Naive thymus-derived CD4-positive, alpha-beta T cell (primary cell): Measurements from ENCODE around the gene CFAP97. TPM values are rescaled to one million over a fixed set of nuclear protein-coding genes. Genes with fewer than 3 reads are reported as not detected.

ENCODE experiments used
- ATAC-seq: fragments of 150-1000 bp; cut with Tn5 transposase; 2 replicates; pipeline ENCODE4 v1.10.0; 2021; ENCODE audit warnings: mild to moderate bottlenecking, moderate library complexity
- CTCF ChIA-PET: fragments of 350-600 bp; sonication (Branson Sonifier 250); formaldehyde crosslinking; loops from one replicate; lab custom pipeline; 2021; ENCODE audit warnings: antibody characterized with exemption; lab: Charles Lee
- POLR2A ChIA-PET: fragments of 350-600 bp; sonication (Branson Sonifier 250); formaldehyde crosslinking; loops from one replicate; lab custom pipeline; 2021; ENCODE audit warnings: antibody characterized with exemption, inconsistent platforms; lab: Charles Lee
- DNase-seq, 9 donors: peaks; one replicate each; pipeline versions ENCODE4 v3.0.0 to v3.0.0-alpha.2; 2020 to 2022; ENCODE audit warnings: mixed read lengths in 1 of 9
- H3K27ac ChIP-seq: one replicate; pipeline ENCODE4 v1.7.0; 2013; ENCODE audit warnings: mild to moderate bottlenecking, low read depth, low read length, moderate library complexity
- H3K27me3 ChIP-seq, 2 donors: one replicate each; pipeline ENCODE4 v1.7.0; 2013; ENCODE audit warnings: low read length in 2 of 2, mild to moderate bottlenecking in 2 of 2, moderate library complexity in 2 of 2; ENCODE audit not compliant: control insufficient read depth in 2 of 2, insufficient read depth in 2 of 2
- H3K36me3 ChIP-seq, 3 experiments: 1 replicate in 2 of 3; 2 replicates in 1 of 3; pipeline ENCODE4 v1.7.0; 2013; ENCODE audit warnings: low read length in 3 of 3, mild to moderate bottlenecking in 3 of 3, moderate library complexity in 1 of 3; ENCODE audit not compliant: insufficient read depth in 3 of 3, control insufficient read depth in 2 of 3
- H3K4me1 ChIP-seq, 2 donors: one replicate each; pipeline ENCODE4 v1.7.0; 2013; ENCODE audit warnings: low read length in 2 of 2, mild to moderate bottlenecking in 2 of 2, moderate library complexity in 1 of 2; ENCODE audit not compliant: control insufficient read depth in 2 of 2, insufficient read depth in 2 of 2
- H3K4me3 ChIP-seq: 2 replicates; pipeline ENCODE4 v1.7.0; 2013; ENCODE audit warnings: mild to moderate bottlenecking, low read length
- H3K9me3 ChIP-seq, 3 experiments: 1 replicate in 2 of 3; 2 replicates in 1 of 3; pipeline ENCODE4 v1.7.0; 2013; ENCODE audit warnings: low read length in 3 of 3; ENCODE audit not compliant: control insufficient read depth in 2 of 3
- H3K27ac Mint-ChIP-seq, 9 donors: one replicate each; pipeline ENCODE4 v1.8.0; 2020 to 2022; ENCODE audit warnings: mixed read lengths in 9 of 9, mild to moderate bottlenecking in 8 of 9, moderate library complexity in 5 of 9, inconsistent platforms in 2 of 9
- H3K27me3 Mint-ChIP-seq, 5 donors: one replicate each; pipeline ENCODE4 v1.8.0; 2021 to 2022; ENCODE audit warnings: mixed read lengths in 5 of 5, mild to moderate bottlenecking in 1 of 5
- H3K36me3 Mint-ChIP-seq, 5 donors: one replicate each; pipeline ENCODE4 v1.8.0; 2020 to 2022; ENCODE audit warnings: mixed read lengths in 5 of 5, mild to moderate bottlenecking in 3 of 5, inconsistent platforms in 1 of 5
- H3K4me1 Mint-ChIP-seq, 7 donors: one replicate each; pipeline ENCODE4 v1.8.0; 2020 to 2022; ENCODE audit warnings: mixed read lengths in 7 of 7, mild to moderate bottlenecking in 3 of 7, inconsistent platforms in 1 of 7
- H3K4me3 Mint-ChIP-seq, 10 donors: one replicate each; pipeline ENCODE4 v1.8.0; 2020 to 2022; ENCODE audit warnings: mild to moderate bottlenecking in 10 of 10, mixed read lengths in 10 of 10, moderate library complexity in 6 of 10, inconsistent platforms in 2 of 10
- H3K9me3 Mint-ChIP-seq, 11 donors: one replicate each; pipeline ENCODE4 v1.8.0; 2020 to 2022; ENCODE audit warnings: mixed read lengths in 11 of 11, mild to moderate bottlenecking in 4 of 11, inconsistent platforms in 1 of 11, moderate library complexity in 1 of 11
- intact Hi-C, 2 donors: fragments of 100-400 bp; cut with micrococcal nuclease; formaldehyde crosslinking; loops; one replicate each; pipeline ENCODE4 v1.15.1; 2023
- polyA plus RNA-seq, 2 donors: library from polyadenylated mRNA; unstranded; fragments of 300-500 nt; fragmentation: Illumina TruSeq; gene quantifications; one replicate each; pipeline ENCODE4 v1.2.3, GENCODE V29; 2021
- total RNA-seq, 6 experiments: library from RNA in 5 of 6; stranded (reverse) in 5 of 6; gene quantifications; 1 replicate in 5 of 6; 2 replicates in 1 of 6; pipeline ENCODE4 v1.2.3 and lab custom pipeline; 2021 to 2026

CFAP97 gene
- total and polyA plus RNA-seq, 7 experiments from 2014 or later = 23.6 to 103 (median 41.3) TPM

- Histone ChIP-seq H3K9me3 (no peaks in the 10 kb centered on the region), H3K27ac (no peak overlapping the region), H3K27me3 (no peaks in the 10 kb centered on the region), H3K36me3 (no peaks in the 10 kb centered on the region), H3K4me3 (no peak overlapping the region), H3K4me1 (no peaks in the 10 kb centered on the region)
- peaks cover 0 to 1% (median 0%) of the 10 kb centered on the region in 11 donors for H3K9me3 Mint-ChIP-seq
- ATAC-seq (no peak), DNase-seq (no peak)
- H3K27me3 Mint-ChIP-seq = no peaks in the 10 kb centered on the region
- ChIA-PET POLR2A (interaction anchor here (0.6 kb wide), 1 partner anchor 81 kb away, joined by 3 read pairs; no protein-coding TSS in a partner anchor), CTCF (no interaction called here)
- no peak overlapping the region for H3K4me3 Mint-ChIP-seq
- intact Hi-C loops = no loop called here
- H3K27ac Mint-ChIP-seq = peak overlapping the region in 1 of 9 donors; percentile 54
- peaks cover 5 to 51% (median 22%) of the 10 kb centered on the region in 7 donors for H3K4me1 Mint-ChIP-seq
- peaks cover 0 to 11% (median 7%) of the 10 kb centered on the region in 5 donors for H3K36me3 Mint-ChIP-seq
These were observed 14.5 kb upstream of the CFAP97 start for GRCh38 chr4:185218312-185218711.

DNA sequence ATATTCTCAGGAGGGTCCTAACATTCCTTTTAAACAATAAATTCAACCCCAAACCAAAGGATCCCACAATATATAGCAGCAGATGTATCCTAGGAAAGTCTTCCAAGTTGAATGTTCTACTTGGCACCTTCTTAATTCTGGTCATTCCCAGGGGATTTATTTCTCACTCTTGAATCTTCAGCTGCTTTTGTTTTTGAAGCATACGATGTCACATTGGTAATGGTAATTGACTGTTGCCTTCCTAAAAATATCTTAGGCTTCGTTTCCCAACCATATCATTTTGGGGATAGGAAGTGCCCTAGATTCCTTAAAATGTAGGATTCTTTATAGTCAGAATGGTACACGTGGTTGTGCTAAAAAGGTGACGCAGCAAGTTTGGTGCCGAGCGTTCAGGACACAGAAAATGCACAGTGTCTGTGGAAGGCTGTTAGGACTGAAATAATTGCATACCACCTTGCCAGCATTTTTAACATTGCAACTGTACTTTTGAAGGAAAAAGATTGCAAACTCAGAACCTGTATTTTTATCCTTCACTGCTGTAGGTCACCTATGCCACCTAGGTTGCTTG, 13.7 kb upstream of the CFAP97 start:
- Histone ChIP-seq H3K36me3 (no peaks in the 10 kb centered on the region), H3K4me1 (no peaks in the 10 kb centered on the region), H3K27ac (no peak overlapping the region), H3K9me3 (no peaks in the 10 kb centered on the region), H3K4me3 (no peak overlapping the region), H3K27me3 (no peaks in the 10 kb centered on the region)
- ChIA-PET CTCF (no interaction called here), POLR2A (interaction anchor here (0.5 to 0.6 kb wide), 2 partner anchors 56 to 170 kb away, joined by 3 to 7 read pairs; no protein-coding TSS in a partner anchor)
- peak overlapping the region in 1 of 9 donors; percentile 29 for H3K27ac Mint-ChIP-seq
- no peak for ATAC-seq
- no peaks in the 10 kb centered on the region for H3K9me3 Mint-ChIP-seq
- H3K4me3 Mint-ChIP-seq = no peak overlapping the region
- H3K4me1 Mint-ChIP-seq = peaks cover 5 to 52% (median 29%) of the 10 kb centered on the region in 7 donors
- intact Hi-C loops = no loop called here
- peaks cover 0 to 11% (median 7%) of the 10 kb centered on the region in 5 donors for H3K36me3 Mint-ChIP-seq
- no peak for DNase-seq
- H3K27me3 Mint-ChIP-seq = no peaks in the 10 kb centered on the region

- peaks cover 10 to 11% of the 10 kb centered on the region in 2 donors for H3K4me1 ChIP-seq
- no peak overlapping the region for H3K4me3 ChIP-seq
- peaks cover 12 to 60% (median 41%) of the 10 kb centered on the region in 7 donors for H3K4me1 Mint-ChIP-seq
- intact Hi-C loops = no loop called here
- H3K27me3 ChIP-seq = no peaks in the 10 kb centered on the region
- no peak for ATAC-seq
- no peak overlapping the region for H3K27ac ChIP-seq
- H3K9me3 ChIP-seq = no peaks in the 10 kb centered on the region
- ChIA-PET CTCF (no interaction called here), POLR2A (no interaction called here)
- no peaks in the 10 kb centered on the region for H3K36me3 ChIP-seq
- no peak overlapping the region for H3K27ac Mint-ChIP-seq
- peaks cover 0 to 6% (median 0%) of the 10 kb centered on the region in 5 donors for H3K36me3 Mint-ChIP-seq
- H3K4me3 Mint-ChIP-seq = no peak overlapping the region
- no peaks in the 10 kb centered on the region for H3K9me3 Mint-ChIP-seq
- DNase-seq = no peak
- peaks cover 0 to 8% (median 0%) of the 10 kb centered on the region in 5 donors for H3K27me3 Mint-ChIP-seq
These were observed 11.5 kb upstream of the CFAP97 start for GRCh38 chr4:185215261-185215660.

- no peak for ATAC-seq
- CTCF ChIA-PET = no interaction called here
- Histone ChIP-seq H3K36me3 (no peaks in the 10 kb centered on the region), H3K4me3 (no peak overlapping the region), H3K4me1 (peaks cover 12 to 13% of the 10 kb centered on the region in 2 donors), H3K27ac (no peak overlapping the region), H3K27me3 (no peaks in the 10 kb centered on the region), H3K9me3 (no peaks in the 10 kb centered on the region)
- peaks cover 0 to 6% (median 0%) of the 10 kb centered on the region in 5 donors for H3K36me3 Mint-ChIP-seq
- H3K9me3 Mint-ChIP-seq = no peaks in the 10 kb centered on the region
- intact Hi-C loops = loop anchor here (5.0 kb wide), 2 partner anchors 93 to 383 kb away; no protein-coding TSS in a partner anchor
- no peak overlapping the region for H3K4me3 Mint-ChIP-seq
- POLR2A ChIA-PET = no interaction called here
- peaks cover 16 to 57% (median 38%) of the 10 kb centered on the region in 7 donors for H3K4me1 Mint-ChIP-seq
- DNase-seq = no peak
- H3K27ac Mint-ChIP-seq = peak overlapping the region in 2 of 9 donors; percentile 42 to 45
- H3K27me3 Mint-ChIP-seq = peaks cover 0 to 9% (median 0%) of the 10 kb centered on the region in 5 donors
These were observed 10.1 kb upstream of the CFAP97 start for GRCh38 chr4:185213877-185214276.

DNA sequence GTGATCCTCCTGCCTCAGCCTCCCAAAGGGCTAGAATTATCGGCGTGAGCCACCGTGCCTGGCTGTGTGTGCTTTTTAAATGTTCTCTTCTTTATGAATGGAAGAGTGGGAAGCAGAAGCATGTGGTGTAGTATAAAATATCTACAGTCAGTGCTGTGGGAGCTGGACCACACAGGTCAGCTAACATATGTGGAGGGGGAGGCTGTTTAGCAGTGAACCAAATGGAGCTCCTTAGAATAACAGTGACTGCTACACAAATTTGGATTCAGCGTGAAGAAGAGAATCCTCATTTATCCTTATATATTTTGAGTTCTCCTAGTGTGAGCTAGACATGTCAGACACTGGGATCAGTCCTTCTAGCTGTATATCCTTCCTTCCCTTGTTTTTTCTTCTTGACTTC, 8.8 kb upstream of the CFAP97 start:
- ChIA-PET CTCF (interaction anchor here (0.7 kb wide), 1 partner anchor 47 kb away, joined by 3 read pairs; no protein-coding TSS in a partner anchor), POLR2A (interaction anchor here (0.6 kb wide), 1 partner anchor 41 kb away, joined by 9 read pairs; no protein-coding TSS in a partner anchor)
- H3K4me3 ChIP-seq = no peak overlapping the region
- Mint-ChIP-seq H3K36me3 (peaks cover 0 to 6% (median 0%) of the 10 kb centered on the region in 5 donors), H3K27me3 (peaks cover 0 to 15% (median 0%) of the 10 kb centered on the region in 5 donors), H3K4me1 (peaks cover 20 to 60% (median 40%) of the 10 kb centered on the region in 7 donors), H3K27ac (peak overlapping the region in 2 of 9 donors; percentile 1 to 15), H3K4me3 (peak overlapping the region in 1 of 10 donors; percentile 66), H3K9me3 (no peaks in the 10 kb centered on the region)
- DNase-seq (no peak), ATAC-seq (no peak)
- H3K27ac ChIP-seq = no peak overlapping the region
- H3K4me1 ChIP-seq = peaks cover 16 to 17% of the 10 kb centered on the region in 2 donors
- H3K27me3 ChIP-seq = no peaks in the 10 kb centered on the region
- intact Hi-C loops = loop anchor here (5.0 kb wide), 2 partner anchors 95 to 385 kb away; no protein-coding TSS in a partner anchor
- no peaks in the 10 kb centered on the region for H3K9me3 ChIP-seq
- H3K36me3 ChIP-seq = no peaks in the 10 kb centered on the region

GRCh38 chr4:185211641-185212040, 7.8 kb upstream of the CFAP97 start:
- DNase-seq (no peak), ATAC-seq (no peak)
- H3K27ac Mint-ChIP-seq = peak overlapping the region in 4 of 9 donors; percentile 2 to 71 (median 43)
- peaks cover 20 to 50% (median 36%) of the 10 kb centered on the region in 7 donors for H3K4me1 Mint-ChIP-seq
- Histone ChIP-seq H3K4me3 (no peak overlapping the region), H3K9me3 (no peaks in the 10 kb centered on the region), H3K4me1 (peaks cover 16 to 17% of the 10 kb centered on the region in 2 donors), H3K27me3 (no peaks in the 10 kb centered on the region), H3K27ac (no peak overlapping the region), H3K36me3 (no peaks in the 10 kb centered on the region)
- POLR2A ChIA-PET = no interaction called here
- H3K9me3 Mint-ChIP-seq = no peaks in the 10 kb centered on the region
- intact Hi-C loops = loop anchor here (5.0 kb wide), 2 partner anchors 96 to 386 kb away; no protein-coding TSS in a partner anchor
- peaks cover 0 to 6% (median 0%) of the 10 kb centered on the region in 5 donors for H3K36me3 Mint-ChIP-seq
- H3K4me3 Mint-ChIP-seq = peak overlapping the region in 9 of 10 donors; percentile 66 to 93 (median 89)
- CTCF ChIA-PET = no interaction called here
- peaks cover 0 to 15% (median 0%) of the 10 kb centered on the region in 5 donors for H3K27me3 Mint-ChIP-seq
